ENCODE measurements around the gene HNRNPAB. TPM values are rescaled to one million over a fixed set of nuclear protein-coding genes. Genes with fewer than 3 reads are reported as not detected.

HNRNPAB gene
- total and polyA plus RNA-seq, 2 donors (not counting 3 experiments of a cell fraction or from before 2014, with no cell fraction given) = 207 to 309 TPM

DNA sequence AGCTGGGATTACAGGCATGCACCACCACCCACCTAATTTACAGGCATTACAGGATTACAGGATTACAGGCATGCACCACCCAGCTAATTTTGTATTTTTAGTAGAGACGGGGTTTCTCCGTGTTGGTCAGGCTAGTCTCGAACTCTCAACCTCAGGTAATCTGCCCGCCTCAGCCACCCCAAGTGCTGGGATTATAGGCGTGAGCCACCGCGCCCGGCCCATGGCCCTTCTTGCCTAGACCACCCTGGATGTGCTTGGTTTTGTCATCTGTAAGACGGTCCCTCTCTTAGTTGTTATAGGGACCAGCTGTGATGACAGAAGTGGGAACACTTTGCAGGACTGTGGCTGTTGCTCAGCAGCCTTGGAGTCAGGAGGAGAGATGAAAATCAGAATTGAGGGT lies 31.8 kb downstream of the HNRNPAB start:
- intact Hi-C loops (cut with micrococcal nuclease) = loop anchor here (5.0 kb wide), 1 partner anchor 1321 kb away; no protein-coding TSS in a partner anchor

More for the DNA sequence above, 31.8 kb downstream of the HNRNPAB start:
- no peak for FAIRE-seq
- ChIA-PET CTCF (interaction anchor here (0.6 to 1.9 kb wide), 5 partner anchors 12 to 1670 kb away, joined by 4 to 6 read pairs (median 4); no protein-coding TSS in a partner anchor), POLR2A (no interaction called here)
- Histone ChIP-seq H3K36me3 (ENCODE audit: control insufficient read depth in 2 of 2, extremely low read depth in 1 of 2, insufficient read depth in 2 of 2, low read length in 2 of 2) (no peaks in the 10 kb centered on the region), H3K4me1 (ENCODE audit: control insufficient read depth, extremely low read depth, insufficient read depth, low read length) (peaks cover 18% of the 10 kb centered on the region), H3K9ac (replicated peaks; ENCODE audit: extremely low read depth, insufficient read depth, low read length) (no peak overlapping the region), H3K27me3 (ENCODE audit: control insufficient read depth in 2 of 2, insufficient read depth in 2 of 2, low read length in 2 of 2) (no peaks in the 10 kb centered on the region), H3K9me1 (replicated peaks; ENCODE audit: control insufficient read depth, extremely low read depth, insufficient read depth, low read length) (no peaks in the 10 kb centered on the region), H2AFZ (ENCODE audit: low read depth, low read length) (no peak overlapping the region), H3K4me3 (replicated peaks in 1 of 3; ENCODE audit: insufficient read depth in 1 of 3, low read depth in 1 of 3, low read length in 3 of 3) (no peak overlapping the region), H3K27ac (ENCODE audit: insufficient read depth, low read depth, low read length) (no peak overlapping the region), H4K20me1 (replicated peaks; ENCODE audit: control insufficient read depth, extremely low read depth, insufficient read depth, low read length) (no peaks in the 10 kb centered on the region), H3K9me3 (replicated peaks; ENCODE audit: control insufficient read depth, insufficient read depth, low read length) (no peaks in the 10 kb centered on the region), H3K79me2 (ENCODE audit: control insufficient read depth, insufficient read depth, low read length) (peaks cover 9% of the 10 kb centered on the region), H3K4me2 (ENCODE audit: insufficient read depth, low read length) (no peak overlapping the region)
- no TSS peak for BruUV-seq (replicated peaks)
- TF ChIP-seq, protein P1, sequence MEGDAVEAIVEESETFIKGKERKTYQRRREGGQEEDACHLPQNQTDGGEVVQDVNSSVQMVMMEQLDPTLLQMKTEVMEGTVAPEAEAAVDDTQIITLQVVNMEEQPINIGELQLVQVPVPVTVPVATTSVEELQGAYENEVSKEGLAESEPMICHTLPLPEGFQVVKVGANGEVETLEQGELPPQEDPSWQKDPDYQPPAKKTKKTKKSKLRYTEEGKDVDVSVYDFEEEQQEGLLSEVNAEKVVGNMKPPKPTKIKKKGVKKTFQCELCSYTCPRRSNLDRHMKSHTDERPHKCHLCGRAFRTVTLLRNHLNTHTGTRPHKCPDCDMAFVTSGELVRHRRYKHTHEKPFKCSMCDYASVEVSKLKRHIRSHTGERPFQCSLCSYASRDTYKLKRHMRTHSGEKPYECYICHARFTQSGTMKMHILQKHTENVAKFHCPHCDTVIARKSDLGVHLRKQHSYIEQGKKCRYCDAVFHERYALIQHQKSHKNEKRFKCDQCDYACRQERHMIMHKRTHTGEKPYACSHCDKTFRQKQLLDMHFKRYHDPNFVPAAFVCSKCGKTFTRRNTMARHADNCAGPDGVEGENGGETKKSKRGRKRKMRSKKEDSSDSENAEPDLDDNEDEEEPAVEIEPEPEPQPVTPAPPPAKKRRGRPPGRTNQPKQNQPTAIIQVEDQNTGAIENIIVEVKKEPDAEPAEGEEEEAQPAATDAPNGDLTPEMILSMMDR (IDR thresholded peaks at IDR 0.05; ENCODE audit: extremely low read depth in 1 of 2, insufficient read depth in 1 of 2, low read depth in 1 of 2, low read length in 2 of 2) = no peak
- TF ChIP-seq, protein P2, sequence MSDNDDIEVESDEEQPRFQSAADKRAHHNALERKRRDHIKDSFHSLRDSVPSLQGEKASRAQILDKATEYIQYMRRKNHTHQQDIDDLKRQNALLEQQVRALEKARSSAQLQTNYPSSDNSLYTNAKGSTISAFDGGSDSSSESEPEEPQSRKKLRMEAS (IDR thresholded peaks at IDR 0.05; ENCODE audit: insufficient read depth, insufficient read length) = no peak
- TF ChIP-seq JUN (IDR thresholded peaks at IDR 0.05; ENCODE audit: borderline replicate concordance, insufficient read depth, insufficient read length, low read depth) (no peak), FOS (IDR thresholded peaks at IDR 0.05; ENCODE audit: borderline replicate concordance, insufficient read depth, low read length) (no peak), EZH2 (IDR thresholded peaks at IDR 0.05; ENCODE audit: borderline replicate concordance, low read depth, low read length, severe bottlenecking) (no peak), POLR2AphosphoS5 (IDR thresholded peaks at IDR 0.05; ENCODE audit: insufficient read depth, low read depth, low read length) (no peak), GATA2 (IDR thresholded peaks at IDR 0.05; ENCODE audit: insufficient read depth, insufficient read length, low read depth, low read length) (no peak), POLR2A (IDR thresholded peaks at IDR 0.05; ENCODE audit: low read depth, low read length) (no peak), MYC (IDR thresholded peaks at IDR 0.05; ENCODE audit: low read depth, low read length) (no peak)
- DNase-seq (ENCODE audit: low read depth, low spot score) = no peak
- dilution Hi-C loops (cut with MboI; ENCODE audit: extremely low pct_ligation_motif_present, low sequenced_read_pairs) = no loop called here
